ENCODE measurements around the gene FOXI3. TPM values are rescaled to one million over a fixed set of nuclear protein-coding genes. Genes with fewer than 3 reads are reported as not detected.
"Not testable (repeated sequence)": the region's sequence is repeated elsewhere in the genome, so short reads cannot be mapped to it uniquely, and the experiment has no call there.

The FOXI3 gene
- total RNA-seq, 1 donor from 2014 or later = not detected

DNA sequence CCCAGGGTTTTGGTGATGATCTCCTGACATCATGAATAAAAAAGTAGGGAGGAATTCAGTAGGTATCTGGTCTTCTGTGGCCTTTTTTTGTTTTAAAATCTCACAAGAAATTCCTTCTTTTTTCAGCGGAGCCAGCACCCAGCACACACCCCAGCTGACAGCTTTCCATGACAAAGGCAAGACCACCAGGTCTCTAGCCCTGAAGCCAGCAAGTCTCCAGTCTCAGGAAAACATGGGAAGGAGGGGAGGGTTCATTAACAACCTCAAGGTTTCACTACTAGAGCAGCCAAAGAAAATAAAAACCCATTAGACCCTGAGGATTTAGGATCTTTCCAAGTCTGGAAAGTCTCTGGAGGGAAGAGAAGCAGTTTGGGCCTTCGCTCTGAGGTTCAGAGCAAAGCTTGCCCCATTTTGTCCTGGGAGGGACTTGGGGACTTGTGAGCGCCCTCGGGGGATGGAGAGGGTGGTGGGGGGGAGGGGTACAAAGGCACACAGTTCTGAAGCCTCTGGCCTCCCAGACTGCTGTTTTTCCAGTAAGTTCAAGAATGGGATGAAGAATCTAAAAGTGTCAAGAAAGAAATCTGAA is 9.0 kb downstream of the FOXI3 start:
- intact Hi-C loops (cut with DNase I) = no loop called here
- DNase-seq (ENCODE audit: low spot score) = no peak

GRCh38 chr2:88442473-88442872 is 10.0 kb downstream of the FOXI3 start:
- intact Hi-C loops (cut with DNase I) = no loop called here

GRCh38 chr2:88442061-88442460 is 10.4 kb downstream of the FOXI3 start:
- no peak for DNase-seq (ENCODE audit: low spot score)
- intact Hi-C loops (cut with DNase I) = no loop called here

More at GRCh38 chr2:88442473-88442872, 10.0 kb downstream of the FOXI3 start:
- no peak for DNase-seq (ENCODE audit: low spot score)

DNA sequence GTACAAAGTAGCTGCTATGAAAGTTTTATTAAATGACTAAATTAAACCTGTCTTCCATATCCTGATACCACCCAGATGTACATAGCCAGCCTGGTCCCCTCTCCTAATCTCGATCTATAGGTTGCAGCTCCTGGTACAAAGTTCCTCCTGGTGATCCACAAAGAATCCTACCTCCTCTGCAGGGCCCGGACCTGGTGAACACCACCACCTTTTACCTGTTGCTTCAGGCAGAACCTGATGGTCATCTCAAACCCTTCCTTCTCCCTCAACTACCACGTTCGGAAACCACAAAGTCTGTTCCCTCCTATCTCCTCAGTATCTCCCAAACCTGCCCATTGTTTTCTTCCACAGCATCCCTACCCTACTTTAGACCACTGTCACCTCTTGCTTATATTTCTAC is 15.5 kb downstream of the FOXI3 start:
- intact Hi-C loops (cut with DNase I) = no loop called here

GRCh38 chr2:88429929-88430328 is 22.6 kb downstream of the FOXI3 start:
- DNase-seq (ENCODE audit: low spot score) = no peak
- intact Hi-C loops (cut with DNase I) = no loop called here

More for the DNA sequence above, 15.5 kb downstream of the FOXI3 start:
- DNase-seq (ENCODE audit: low spot score) = no peak

GRCh38 chr2:88423733-88424132 is 28.8 kb downstream of the FOXI3 start:
- no peak for DNase-seq (ENCODE audit: low spot score)
- intact Hi-C loops (cut with DNase I) = no loop called here

DNA sequence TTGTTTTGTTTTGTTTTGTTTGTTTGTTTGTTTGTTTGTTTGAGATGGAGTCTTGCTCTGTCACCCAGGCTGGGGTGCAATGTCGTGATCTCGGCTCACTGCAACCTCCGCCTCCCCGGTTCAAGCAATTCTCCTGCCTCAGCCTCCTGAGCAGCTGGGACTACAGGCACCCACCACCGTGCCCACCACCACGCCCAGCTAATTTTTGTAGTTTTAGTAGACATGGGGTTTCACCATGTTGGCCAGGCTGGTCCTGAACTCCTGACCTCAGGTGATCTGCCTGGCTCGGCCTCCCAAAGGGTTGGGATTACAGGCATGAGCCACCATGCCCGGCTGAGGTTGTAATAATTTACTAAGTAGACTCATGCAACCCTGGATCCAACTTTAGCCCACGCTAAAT is 33.4 kb downstream of the FOXI3 start:
- intact Hi-C loops (cut with DNase I); DNase-seq (ENCODE audit: low spot score): not testable (repeated sequence)

DNA sequence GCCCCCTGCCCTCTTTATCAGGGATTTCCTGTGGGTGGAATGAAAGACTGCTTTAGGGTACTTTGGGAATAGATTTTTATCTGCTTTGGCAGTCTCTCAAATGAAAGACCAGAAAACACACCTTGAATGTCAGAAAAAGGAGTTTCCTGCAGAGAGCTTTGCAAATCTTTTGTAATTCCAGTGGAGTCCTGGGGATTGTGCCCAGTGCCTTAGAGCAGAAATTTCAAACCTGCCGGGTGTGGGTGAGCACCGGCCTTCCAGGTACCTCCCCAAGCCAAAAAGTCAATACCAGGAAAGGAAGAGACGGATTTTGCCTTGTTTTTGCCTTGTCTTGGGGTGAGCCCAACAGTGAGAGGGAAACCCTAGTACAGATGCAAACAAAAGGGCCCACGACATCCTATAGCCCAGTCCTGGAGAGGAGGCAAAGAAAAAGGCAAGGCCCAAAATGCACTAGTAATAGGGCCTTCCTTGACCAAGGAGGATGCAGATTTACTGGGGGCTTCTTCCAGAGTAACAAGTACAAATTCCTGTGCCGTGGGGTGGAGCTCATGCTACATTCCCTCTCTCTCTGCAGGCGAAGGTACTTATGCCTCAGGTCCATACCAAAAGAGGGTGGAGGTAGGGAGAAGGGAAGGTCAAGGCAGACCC is 36.4 kb downstream of the FOXI3 start:
- intact Hi-C loops (cut with DNase I) = no loop called here
- DNase-seq (ENCODE audit: low spot score) = no peak

DNA sequence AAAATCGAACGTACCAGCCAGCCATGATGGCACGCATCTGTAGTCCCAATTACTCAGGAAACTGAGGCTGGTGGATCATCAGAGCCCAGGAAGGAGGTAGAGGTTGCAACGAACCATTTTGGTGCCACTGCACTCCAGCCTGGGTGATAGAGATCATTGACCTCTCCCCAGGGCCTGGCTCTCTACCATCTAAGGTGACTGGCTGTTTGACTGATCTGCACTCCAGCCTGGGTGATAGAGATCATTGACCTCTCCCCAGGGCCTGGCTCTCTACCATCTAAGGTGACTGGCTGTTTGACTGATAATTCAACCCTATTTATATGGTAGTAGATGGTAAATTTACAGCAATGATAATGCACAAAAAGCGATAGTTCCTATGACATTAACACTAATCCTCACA is 43.6 kb downstream of the FOXI3 start:
- DNase-seq (ENCODE audit: low spot score); intact Hi-C loops (cut with DNase I): not testable (repeated sequence)

DNA sequence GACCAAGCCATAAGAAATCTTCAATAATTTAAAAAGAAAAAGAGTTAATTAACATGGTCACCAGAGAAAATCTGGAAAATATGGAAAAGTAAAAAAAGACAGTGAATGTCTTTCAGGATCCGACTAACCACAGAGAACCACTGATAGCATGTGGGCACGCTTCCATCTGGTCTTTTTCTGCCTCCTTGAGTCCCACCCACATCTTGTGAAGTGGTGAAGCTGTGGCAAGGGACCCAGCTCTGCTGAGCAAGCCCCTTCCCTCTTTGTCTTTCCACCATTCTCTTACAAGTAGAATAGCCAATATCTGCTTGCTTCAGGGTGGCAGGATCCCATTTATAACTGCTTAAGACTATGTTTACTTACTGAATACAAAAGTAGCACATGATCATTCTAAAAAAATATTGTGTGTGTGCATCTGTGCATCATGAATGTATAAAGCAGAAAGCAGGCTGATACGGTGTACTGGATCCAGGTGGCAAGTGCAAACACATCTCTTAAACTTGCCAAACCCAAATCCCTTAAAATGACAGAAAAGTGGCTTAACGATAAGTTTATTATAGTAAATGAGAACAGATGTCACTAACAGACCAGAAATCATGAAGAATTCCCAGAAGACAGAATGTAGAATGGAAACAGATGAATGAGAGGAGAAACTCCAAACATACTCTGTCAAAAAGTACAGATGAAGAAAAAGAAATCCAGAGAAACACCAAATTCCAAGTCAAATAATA is 52.3 kb downstream of the FOXI3 start:
- DNase-seq (ENCODE audit: low spot score) = no peak
- intact Hi-C loops (cut with DNase I) = no loop called here

DNA sequence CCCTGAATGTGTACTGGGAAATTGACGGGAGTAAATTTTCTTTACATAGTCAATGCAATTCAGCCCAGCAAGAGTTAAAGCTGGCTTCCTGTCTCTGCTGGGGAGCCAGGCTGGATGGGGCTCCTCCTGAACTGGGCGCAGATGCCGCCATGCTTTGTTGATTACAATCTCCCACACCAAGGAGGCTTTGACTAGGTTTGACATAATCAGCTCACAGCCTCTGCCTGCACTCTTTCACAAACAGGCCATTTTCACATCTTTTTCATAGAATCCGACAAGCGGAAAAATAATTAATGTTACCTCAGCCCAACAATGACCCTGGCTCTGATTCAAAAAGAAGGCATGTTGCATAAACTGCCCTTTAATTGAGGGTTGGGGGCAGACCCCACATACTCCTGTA is 54.3 kb downstream of the FOXI3 start:
- intact Hi-C loops (cut with DNase I) = no loop called here
- no peak for DNase-seq (ENCODE audit: low spot score)

Other genes with a start within 250 kb of the FOXI3 start
- gene EIF2AK3, start 174.8 kb upstream of the FOXI3 start, total RNA-seq = 20.7 TPM
- gene RPIA, start 239.0 kb upstream of the FOXI3 start, total RNA-seq = 10.5 TPM